Mesenchymal stem cell (in vitro differentiated cells and primary cell): Measurements from ENCODE around the gene MOV10L1.

ENCODE experiments used
- DNase-seq: peaks from one replicate; pipeline ENCODE4 v3.0.0-alpha.2; 2013
- H2AFZ ChIP-seq: one replicate; pipeline ENCODE4 v1.6.1; 2013; ENCODE audit warnings: low read depth, mild to moderate bottlenecking, control low read depth, inconsistent platforms, low read length, moderate library complexity
- H2AK5ac ChIP-seq: 2 replicates; pipeline ENCODE4 v1.6.1; 2013; ENCODE audit warnings: low read length, moderate library complexity, mild to moderate bottlenecking, inconsistent platforms; ENCODE audit not compliant: severe bottlenecking
- H2BK120ac ChIP-seq: one replicate; pipeline ENCODE4 v1.6.1; 2013; ENCODE audit warnings: low read depth, mild to moderate bottlenecking, inconsistent platforms, low read length, moderate library complexity
- H2BK12ac ChIP-seq, 2 experiments: one replicate each; pipeline ENCODE4 v1.6.1; 2013; ENCODE audit warnings: inconsistent platforms in 2 of 2, low read length in 2 of 2, mild to moderate bottlenecking in 2 of 2, moderate library complexity in 2 of 2, control low read depth in 1 of 2
- H2BK15ac ChIP-seq: one replicate; pipeline ENCODE4 v1.6.1; 2013; ENCODE audit warnings: mild to moderate bottlenecking, low read depth, inconsistent platforms; ENCODE audit not compliant: poor library complexity, severe bottlenecking
- H2BK5ac ChIP-seq: 2 replicates; pipeline ENCODE4 v1.6.1; 2013; ENCODE audit warnings: low read depth, mild to moderate bottlenecking, low read length, control low read depth, inconsistent platforms; ENCODE audit not compliant: poor library complexity, severe bottlenecking
- H3K14ac ChIP-seq, 2 experiments: one replicate each; pipeline ENCODE4 v1.6.1; 2013; ENCODE audit warnings: inconsistent platforms in 2 of 2, low read length in 2 of 2, control low read depth in 1 of 2, mild to moderate bottlenecking in 1 of 2, moderate library complexity in 1 of 2
- H3K18ac ChIP-seq, 2 experiments: one replicate each; pipeline ENCODE4 v1.6.1; 2013; ENCODE audit warnings: inconsistent platforms in 2 of 2, low read length in 2 of 2, control low read depth in 1 of 2, low read depth in 1 of 2, mild to moderate bottlenecking in 1 of 2
- H3K23ac ChIP-seq, 2 experiments: one replicate each; pipeline ENCODE4 v1.6.1; 2013; ENCODE audit warnings: inconsistent platforms in 2 of 2, low read length in 2 of 2, mild to moderate bottlenecking in 2 of 2, moderate library complexity in 2 of 2, control low read depth in 1 of 2
- H3K27ac ChIP-seq: 2 replicates; pipeline ENCODE4 v1.5.1; 2013; ENCODE audit warnings: mild to moderate bottlenecking, moderate library complexity, low read length, control low read depth, inconsistent platforms; ENCODE audit not compliant: poor library complexity, severe bottlenecking
- H3K27me3 ChIP-seq, 2 experiments: 2 replicates each; pipeline versions ENCODE4 v1.6.1 to v1.7.0; 2013; ENCODE audit warnings: low read length in 2 of 2, mild to moderate bottlenecking in 2 of 2, moderate library complexity in 2 of 2, control low read depth in 1 of 2, inconsistent platforms in 1 of 2; ENCODE audit not compliant: control insufficient read depth in 1 of 2, insufficient read depth in 1 of 2
- H3K36me3 ChIP-seq, 2 experiments: 2 replicates each; pipeline versions ENCODE4 v1.6.1 to v1.7.0; 2013; ENCODE audit warnings: low read length in 2 of 2, control low read depth in 1 of 2, inconsistent platforms in 1 of 2, low read depth in 1 of 2, mild to moderate bottlenecking in 1 of 2; ENCODE audit not compliant: insufficient read depth in 2 of 2, control insufficient read depth in 1 of 2
- H3K4ac ChIP-seq, 2 experiments: one replicate each; pipeline ENCODE4 v1.6.1; 2013; ENCODE audit warnings: inconsistent platforms in 2 of 2, low read length in 2 of 2, mild to moderate bottlenecking in 2 of 2, moderate library complexity in 2 of 2, control low read depth in 1 of 2, low read depth in 1 of 2
- H3K4me1 ChIP-seq: 2 replicates; pipeline ENCODE4 v1.6.1; 2013; ENCODE audit warnings: low read depth, low read length, control low read depth; ENCODE audit not compliant: control insufficient read depth, insufficient read depth
- H3K4me2 ChIP-seq: 2 replicates; pipeline ENCODE4 v1.6.1; 2013; ENCODE audit warnings: low read length, mild to moderate bottlenecking, inconsistent platforms; ENCODE audit not compliant: poor library complexity, severe bottlenecking
- H3K4me3 ChIP-seq, 2 experiments: 2 replicates each; pipeline versions ENCODE4 v1.5.1 to v1.7.0; 2013; ENCODE audit warnings: low read length in 2 of 2, mild to moderate bottlenecking in 2 of 2, control low read depth in 1 of 2, low read depth in 1 of 2; ENCODE audit not compliant: insufficient read depth in 1 of 2
- H3K79me1 ChIP-seq: replicated peaks from 2 replicates; pipeline ENCODE4 v1.6.1; 2013; ENCODE audit warnings: mild to moderate bottlenecking, control low read depth, low read length, inconsistent platforms; ENCODE audit not compliant: poor library complexity, severe bottlenecking
- H3K9ac ChIP-seq: 2 replicates; pipeline ENCODE4 v1.7.0; 2013; ENCODE audit warnings: mild to moderate bottlenecking, low read length, moderate library complexity
- H3K9me3 ChIP-seq: 2 replicates; pipeline ENCODE4 v1.7.0; 2013; ENCODE audit warnings: mild to moderate bottlenecking, low read length; ENCODE audit not compliant: control insufficient read depth
- H4K8ac ChIP-seq: one replicate; pipeline ENCODE4 v1.6.1; 2013; ENCODE audit warnings: inconsistent platforms, mild to moderate bottlenecking, low read length, moderate library complexity
- H4K91ac ChIP-seq: one replicate; pipeline ENCODE4 v1.6.1; 2013; ENCODE audit warnings: mild to moderate bottlenecking, low read length, inconsistent platforms
- WGBS: methylation state at CpG from one replicate; pipeline ENCODE4 v1.1.7; 2013; ENCODE audit warnings: mixed read lengths; 5-methylcytosine and 5-hydroxymethylcytosine counted together

Gene MOV10L1

DNA sequence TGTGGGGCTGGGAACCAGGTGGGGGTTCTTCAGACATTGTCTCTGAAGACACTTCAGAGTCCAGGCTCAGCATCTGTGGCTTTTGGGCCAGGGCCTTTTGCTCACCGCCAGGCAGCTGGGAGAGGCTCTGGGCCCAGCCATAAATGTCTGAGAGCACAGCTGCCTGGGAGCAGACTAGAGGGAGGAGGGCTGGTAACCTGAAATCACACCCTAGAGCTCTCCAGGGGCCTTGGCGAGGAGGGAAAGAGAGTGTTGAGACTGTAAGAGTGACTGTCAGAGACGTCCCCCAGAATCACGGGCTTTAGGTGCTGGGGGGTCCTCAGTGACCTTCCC lies 100.0 kb downstream of the MOV10L1 start:
- DNase-seq = no peak
- Histone ChIP-seq H3K23ac (no peak overlapping the region), H3K9ac (peak overlapping the region; percentile 78), H2BK15ac (no peak overlapping the region), H3K4ac (peak overlapping the region; percentile 68 to 88), H2AK5ac (no peak overlapping the region), H3K18ac (peak overlapping the region; percentile 87 to 97), H4K8ac (peak overlapping the region; percentile 54), H3K36me3 (peaks cover 16 to 42% of the 10 kb centered on the region in 2 experiments), H3K14ac (peak overlapping the region in 1 of 2 experiments; percentile 37), H2BK12ac (peak overlapping the region in 1 of 2 experiments; percentile 88), H3K4me1 (peaks cover 55% of the 10 kb centered on the region), H3K4me2 (peak overlapping the region; percentile 84), H3K9me3 (no peaks in the 10 kb centered on the region), H4K91ac (peak overlapping the region; percentile 81), H3K4me3 (peak overlapping the region; percentile 41 to 76), H3K27ac (peak overlapping the region; percentile 90), H3K79me1 (peaks cover 37% of the 10 kb centered on the region), H3K27me3 (no peaks in the 10 kb centered on the region), H2BK120ac (peak overlapping the region; percentile 80), H2AFZ (no peak overlapping the region), H2BK5ac (no peak overlapping the region)
- 55% methylated on average over 4 of the region's 4 CpGs for WGBS

DNA sequence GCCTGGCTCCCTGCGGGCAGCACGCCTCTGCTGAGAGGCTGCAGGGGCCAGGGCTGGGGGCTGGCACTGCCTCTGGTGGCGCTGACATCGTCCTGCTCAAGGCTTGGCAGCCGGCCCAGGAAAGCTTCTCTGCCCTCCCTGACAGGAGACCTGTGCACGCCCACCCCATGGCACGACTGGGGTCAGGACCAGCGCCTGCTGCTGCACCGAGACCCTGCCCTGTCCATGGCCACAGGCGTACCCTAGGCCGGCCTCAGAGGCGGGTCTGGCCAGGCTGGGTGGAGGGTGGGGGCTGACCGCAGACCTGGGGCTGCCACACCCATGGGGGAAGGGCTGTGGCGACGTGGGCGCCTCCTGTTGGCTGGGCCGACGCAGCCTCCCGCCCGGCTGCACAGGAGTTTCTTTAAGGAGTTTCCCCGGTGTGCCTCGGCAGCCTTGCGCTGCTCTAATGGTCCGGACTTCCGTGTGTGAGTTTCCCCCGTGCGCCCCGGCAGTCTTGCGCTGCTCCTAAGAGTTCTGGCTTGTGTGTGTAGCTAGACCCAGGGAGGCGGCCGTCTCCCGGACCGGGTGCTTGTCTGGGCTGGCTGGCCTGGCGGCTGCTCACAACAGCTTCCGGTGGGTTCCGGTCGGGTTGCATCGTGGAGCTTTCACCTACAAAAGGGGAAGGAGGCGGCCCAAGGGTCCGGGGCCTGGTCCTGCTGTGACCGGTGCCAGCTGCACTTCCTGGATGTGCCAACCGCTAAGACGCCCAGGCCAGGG lies 100.6 kb downstream of the MOV10L1 start:
- Histone ChIP-seq H3K23ac (peak overlapping the region in 1 of 2 experiments; percentile 73), H3K36me3 (peaks cover 18 to 46% of the 10 kb centered on the region in 2 experiments), H3K27me3 (no peaks in the 10 kb centered on the region), H2BK15ac (no peak overlapping the region), H4K91ac (peak overlapping the region; percentile 95), H3K4ac (peak overlapping the region; percentile 68 to 88), H3K4me1 (peaks cover 51% of the 10 kb centered on the region), H2BK5ac (no peak overlapping the region), H3K9ac (peak overlapping the region; percentile 78), H2BK12ac (peak overlapping the region; percentile 79 to 88), H4K8ac (peak overlapping the region; percentile 54), H3K79me1 (peaks cover 39% of the 10 kb centered on the region), H2AK5ac (peak overlapping the region; percentile 15), H3K4me3 (peak overlapping the region; percentile 55 to 76), H3K9me3 (no peaks in the 10 kb centered on the region), H3K27ac (peak overlapping the region; percentile 90), H2BK120ac (peak overlapping the region; percentile 81), H3K4me2 (peak overlapping the region; percentile 84), H2AFZ (peak overlapping the region; percentile 29), H3K14ac (peak overlapping the region in 1 of 2 experiments; percentile 49), H3K18ac (peak overlapping the region; percentile 87 to 97)
- DNase-seq = peak; percentile 53
- WGBS = 39% methylated on average over 36 of the region's 43 CpGs

DNA sequence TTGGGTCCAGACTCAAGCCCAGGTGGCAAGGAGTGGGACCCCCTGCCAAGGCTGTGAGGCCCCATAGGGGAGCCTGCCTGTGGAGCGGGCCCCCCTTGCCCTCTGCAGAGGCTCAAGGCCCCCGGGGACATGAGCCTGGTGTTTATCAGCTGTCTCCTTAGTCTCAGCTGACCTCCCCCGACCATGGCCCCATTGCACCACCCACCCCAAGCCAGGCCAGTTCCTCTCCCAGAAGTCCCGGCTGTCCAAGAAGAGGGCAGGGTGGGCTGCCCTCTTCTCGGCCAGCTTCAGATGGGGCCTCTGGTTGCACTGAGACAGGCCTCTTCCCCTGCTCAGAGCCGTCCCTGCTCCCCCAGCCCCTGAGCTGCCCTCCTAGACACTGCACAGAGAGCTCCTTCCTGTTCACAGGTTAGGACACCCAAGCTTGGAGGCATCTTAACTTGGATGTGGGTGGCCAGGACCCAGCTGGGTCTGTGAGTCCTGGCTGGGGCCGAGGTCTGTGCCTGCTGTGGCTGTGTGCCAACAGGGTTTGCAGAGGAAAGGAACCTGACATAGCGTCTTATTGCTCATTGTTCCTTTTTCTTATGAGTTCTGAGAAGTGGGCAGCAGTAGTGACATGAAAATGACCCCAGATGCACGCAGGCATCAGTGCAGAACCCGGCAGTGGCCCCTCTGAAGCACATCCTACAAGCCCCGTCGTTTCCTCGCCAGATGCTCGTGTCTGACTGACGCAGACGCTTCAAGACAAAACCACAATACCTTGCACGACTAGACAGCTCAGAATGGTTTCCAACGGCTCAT lies 101.3 kb downstream of the MOV10L1 start:
- H3K27ac ChIP-seq = peak overlapping the region; percentile 90
- no peaks in the 10 kb centered on the region for H3K27me3 ChIP-seq
- WGBS = 67% methylated on average over 18 of the region's 18 CpGs
- no peak for DNase-seq
- peaks cover 40% of the 10 kb centered on the region for H3K79me1 ChIP-seq
- H3K23ac ChIP-seq = peak overlapping the region in 1 of 2 experiments; percentile 39
- H3K9ac ChIP-seq = peak overlapping the region; percentile 78
- H2BK15ac ChIP-seq = peak overlapping the region; percentile 13
- peak overlapping the region; percentile 87 to 97 for H3K18ac ChIP-seq
- H2BK12ac ChIP-seq = peak overlapping the region in 1 of 2 experiments; percentile 56
- H2AFZ ChIP-seq = no peak overlapping the region
- H3K4me3 ChIP-seq = peak overlapping the region; percentile 55 to 76
- peak overlapping the region; percentile 88 to 91 for H3K4ac ChIP-seq
- H3K14ac ChIP-seq = peak overlapping the region in 1 of 2 experiments; percentile 49
- no peak overlapping the region for H2BK5ac ChIP-seq
- peaks cover 23 to 51% of the 10 kb centered on the region in 2 experiments for H3K36me3 ChIP-seq
- H4K91ac ChIP-seq = peak overlapping the region; percentile 95
- H3K4me2 ChIP-seq = peak overlapping the region; percentile 84
- H2AK5ac ChIP-seq = peak overlapping the region; percentile 15
- peak overlapping the region; percentile 54 for H4K8ac ChIP-seq
- no peaks in the 10 kb centered on the region for H3K9me3 ChIP-seq
- H2BK120ac ChIP-seq = peak overlapping the region; percentile 37
- peaks cover 49% of the 10 kb centered on the region for H3K4me1 ChIP-seq
